ENCODE data around the gene TCAF1.

TCAF1 gene

DNA sequence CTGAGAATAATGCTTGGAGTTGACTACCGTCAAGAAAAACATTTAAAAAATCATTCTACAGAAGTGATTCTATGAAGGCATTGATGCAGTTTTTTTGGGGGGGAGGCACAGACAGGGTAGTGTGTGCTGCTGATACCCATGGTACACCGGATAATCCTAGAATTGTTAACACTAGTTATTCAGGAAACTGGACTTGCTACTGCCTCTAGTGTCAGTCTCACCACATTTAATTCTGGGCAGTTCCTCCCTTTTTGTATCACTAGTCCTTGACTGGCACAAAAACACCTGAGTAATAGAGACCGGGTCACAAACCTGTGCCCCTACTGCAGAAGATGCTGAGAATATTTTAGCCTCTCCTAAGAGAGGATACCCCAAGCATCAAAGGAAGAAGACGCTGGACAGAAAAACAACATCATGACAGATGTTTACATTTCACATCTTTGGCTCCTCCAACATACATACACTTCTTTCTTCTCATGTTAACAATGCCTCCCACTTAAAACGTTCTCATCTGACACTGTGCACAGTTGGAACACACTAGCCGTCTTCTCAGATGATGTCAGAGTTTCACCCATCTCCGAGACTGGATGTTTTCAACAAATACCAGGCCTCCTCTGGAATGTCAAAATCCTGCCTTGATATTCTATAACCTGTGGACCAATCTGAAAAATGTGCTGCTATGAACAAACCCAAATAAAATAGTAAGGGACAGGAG is 13.1 kb upstream of the TCAF1 start:
- FAIRE-seq (no peak), DNase-seq (ENCODE audit: insufficient read length, low spot score) (no peak)
- no peak for TF ChIP-seq POLR2A (IDR thresholded peaks at IDR 0.05; ENCODE audit: low read depth, low read length)

DNA sequence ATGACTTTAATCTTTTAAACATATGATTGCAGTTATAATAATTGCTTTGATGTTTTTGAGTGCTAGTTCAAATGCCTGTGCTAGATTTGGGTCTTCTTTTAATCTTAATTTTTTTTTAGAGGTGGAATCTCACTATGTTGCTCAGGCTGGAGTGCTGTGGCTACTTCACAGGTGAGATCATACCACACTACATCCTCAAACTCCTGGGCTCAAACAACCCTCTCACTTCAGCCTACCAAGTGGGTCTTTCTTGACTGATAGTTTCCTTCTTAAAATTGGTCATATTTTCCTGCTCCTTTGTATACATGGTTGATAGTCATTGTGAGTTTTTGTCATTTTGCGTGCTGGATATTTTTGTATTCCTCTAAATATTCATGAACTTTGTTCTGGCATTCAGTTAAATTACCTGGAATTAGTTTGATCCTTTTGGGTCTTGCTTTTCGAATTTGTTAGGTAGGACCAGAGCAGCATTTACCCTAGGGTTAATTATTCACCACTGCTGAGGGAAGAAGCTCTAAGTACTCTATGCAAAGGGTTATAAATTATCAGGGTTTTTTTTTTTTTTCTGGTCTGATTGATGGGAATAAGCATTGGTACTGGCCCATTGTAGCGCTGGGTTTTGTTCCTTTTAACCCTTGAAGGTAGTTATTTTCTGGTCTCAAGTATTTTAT is 12.1 kb upstream of the TCAF1 start:
- FAIRE-seq: no peak
- TF ChIP-seq POLR2A (IDR thresholded peaks at IDR 0.05; ENCODE audit: low read depth, low read length): no peak
- no peak for DNase-seq (ENCODE audit: insufficient read length, low spot score)

DNA sequence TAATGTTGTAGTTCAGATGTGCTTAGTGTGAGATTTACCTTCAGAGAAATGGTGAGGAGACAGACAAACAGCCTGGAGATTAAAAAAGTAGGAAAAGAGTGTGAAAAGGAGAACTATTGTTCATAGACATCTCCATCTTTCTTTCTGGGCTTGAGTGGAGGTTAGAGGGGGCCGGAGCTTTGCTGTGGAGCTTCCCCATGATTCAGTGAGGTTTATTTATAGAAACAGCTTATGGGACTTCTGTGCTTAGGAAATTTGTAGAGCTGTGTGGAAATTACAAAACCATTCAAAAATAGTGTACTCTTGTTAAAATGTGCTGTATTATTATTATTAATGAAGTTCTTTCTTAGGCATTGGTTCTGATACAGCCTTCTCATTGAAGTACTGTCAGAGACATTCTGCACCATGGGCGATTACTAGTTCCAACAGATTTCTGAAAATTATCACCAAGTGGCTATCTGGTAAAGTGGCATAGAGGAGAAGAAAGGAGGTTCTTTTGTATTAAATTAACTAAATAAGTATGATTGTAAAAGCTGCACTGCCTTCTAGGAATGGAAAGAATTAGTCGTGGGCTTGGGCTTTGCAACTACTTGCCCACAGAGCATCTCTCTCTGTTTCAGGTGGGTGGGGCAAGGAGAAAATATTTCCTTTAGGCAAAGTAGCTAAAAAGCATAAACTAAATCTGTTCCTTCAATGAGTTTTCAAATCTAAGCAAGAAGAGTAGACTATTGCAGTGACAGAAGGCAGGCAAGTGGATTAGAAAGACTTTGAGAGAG is 8.7 kb upstream of the TCAF1 start:
- no peak for TF ChIP-seq POLR2A (IDR thresholded peaks at IDR 0.05; ENCODE audit: low read depth, low read length)
- no peak for FAIRE-seq
- no peak for DNase-seq (ENCODE audit: insufficient read length, low spot score)

DNA sequence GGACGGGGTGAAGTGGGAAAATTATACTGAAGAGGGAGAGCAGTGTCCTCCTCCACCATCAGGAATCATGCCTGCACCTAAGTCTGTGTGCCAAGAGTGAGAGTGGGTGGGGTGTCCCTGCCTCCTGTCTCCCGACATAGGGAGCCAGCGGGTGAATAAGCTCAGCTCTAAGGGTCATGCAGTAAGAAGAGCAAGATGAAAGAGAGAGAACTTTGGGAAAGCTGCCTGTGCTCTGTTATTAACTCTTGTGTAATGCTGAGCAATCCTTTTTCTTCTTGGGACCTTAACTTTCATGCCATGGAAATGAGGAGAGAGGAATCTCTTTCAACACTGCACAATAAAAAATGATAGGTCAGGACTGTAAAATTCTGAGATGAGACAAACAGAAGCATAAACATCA is 7.9 kb upstream of the TCAF1 start:
- TF ChIP-seq POLR2A (IDR thresholded peaks at IDR 0.05; ENCODE audit: low read depth, low read length): no peak
- no peak for DNase-seq (ENCODE audit: insufficient read length, low spot score)
- FAIRE-seq: no peak

DNA sequence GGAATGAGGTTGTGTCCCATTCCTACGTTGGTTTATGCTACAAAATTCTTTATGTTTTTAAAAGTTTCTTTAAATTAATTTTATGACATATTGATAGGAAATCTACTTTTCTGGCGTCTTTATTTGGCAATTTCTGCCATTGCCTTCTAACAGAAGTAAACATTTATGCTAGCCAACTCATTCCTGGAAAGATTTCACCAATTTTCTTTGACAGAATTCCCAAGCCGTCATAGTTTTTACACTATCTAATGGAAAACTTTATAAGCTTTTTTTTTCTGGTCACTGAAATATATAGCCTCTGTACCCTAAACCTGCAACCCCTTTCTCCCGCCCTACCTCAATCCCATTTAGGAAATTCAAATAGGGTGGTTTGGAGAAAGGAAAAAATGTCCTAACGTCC is 6.1 kb upstream of the TCAF1 start:
- FAIRE-seq: no peak
- TF ChIP-seq POLR2A (IDR thresholded peaks at IDR 0.05; ENCODE audit: low read depth, low read length): no peak
- DNase-seq (ENCODE audit: insufficient read length, low spot score): no peak

DNA sequence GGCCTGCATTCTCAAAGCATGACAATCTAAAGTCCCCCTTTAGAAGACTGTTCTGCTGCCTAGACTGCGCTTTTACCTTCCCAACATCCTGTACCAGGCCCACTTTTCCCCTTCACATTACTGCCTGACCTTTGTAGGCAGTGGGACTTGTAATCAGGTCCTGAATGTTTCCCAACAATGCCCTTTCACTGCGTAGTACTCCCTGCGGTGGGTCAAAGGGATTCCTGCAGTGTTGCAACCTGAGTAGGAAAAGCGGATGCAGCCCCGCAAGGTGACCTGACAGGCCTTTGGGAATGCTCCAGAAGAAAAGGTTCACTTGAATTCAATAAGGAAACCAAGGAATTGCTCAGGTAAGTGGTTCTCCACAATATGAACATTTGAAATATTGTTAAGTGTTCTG is 4.9 kb upstream of the TCAF1 start:
- no peak for TF ChIP-seq POLR2A (IDR thresholded peaks at IDR 0.05; ENCODE audit: low read depth, low read length)
- FAIRE-seq (no peak), DNase-seq (ENCODE audit: insufficient read length, low spot score) (no peak)

DNA sequence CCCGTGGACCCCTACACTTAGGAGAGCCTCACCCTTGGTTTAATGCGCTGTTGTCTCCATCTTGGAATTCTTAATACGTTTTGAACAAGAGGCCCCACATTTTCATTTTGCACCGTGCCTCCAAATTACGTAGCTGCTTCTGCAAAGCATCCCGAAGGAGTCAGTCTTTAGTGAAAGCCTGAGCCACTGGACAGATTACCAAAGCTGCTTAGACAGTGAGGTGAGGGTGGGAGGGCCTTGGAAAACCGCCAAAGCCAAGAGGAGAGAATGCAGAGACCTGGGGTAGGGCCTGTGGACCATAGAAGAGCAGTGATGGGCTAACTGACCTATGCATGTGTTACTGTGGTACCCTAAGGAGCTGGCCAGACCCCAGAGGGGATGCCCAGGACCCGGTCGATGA is 4.2 kb upstream of the TCAF1 start:
- FAIRE-seq (no peak), DNase-seq (ENCODE audit: insufficient read length, low spot score) (no peak)
- TF ChIP-seq POLR2A (IDR thresholded peaks at IDR 0.05; ENCODE audit: low read depth, low read length): no peak

DNA sequence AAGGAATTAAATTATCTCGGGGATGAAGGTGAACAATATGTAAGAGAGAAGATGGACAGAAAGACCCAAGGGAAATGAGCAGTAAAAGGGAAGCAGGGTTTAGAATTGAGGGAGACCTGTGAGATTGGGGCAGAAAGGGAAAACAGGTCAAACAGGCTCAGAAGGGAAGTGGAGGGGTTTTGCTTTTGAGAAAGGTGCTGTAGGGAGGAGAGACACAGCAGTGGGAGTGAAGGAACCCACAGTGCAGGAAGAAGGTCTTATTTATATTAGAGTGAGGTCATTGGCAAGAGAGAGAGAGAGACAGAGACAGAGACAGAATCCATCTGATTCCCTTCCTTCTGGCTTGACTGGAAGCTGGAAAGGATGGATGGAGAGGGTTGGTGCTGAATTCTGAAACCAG is 3.5 kb upstream of the TCAF1 start:
- no peak for TF ChIP-seq POLR2A (IDR thresholded peaks at IDR 0.05; ENCODE audit: low read depth, low read length)
- FAIRE-seq (no peak), DNase-seq (ENCODE audit: insufficient read length, low spot score) (no peak)

DNA sequence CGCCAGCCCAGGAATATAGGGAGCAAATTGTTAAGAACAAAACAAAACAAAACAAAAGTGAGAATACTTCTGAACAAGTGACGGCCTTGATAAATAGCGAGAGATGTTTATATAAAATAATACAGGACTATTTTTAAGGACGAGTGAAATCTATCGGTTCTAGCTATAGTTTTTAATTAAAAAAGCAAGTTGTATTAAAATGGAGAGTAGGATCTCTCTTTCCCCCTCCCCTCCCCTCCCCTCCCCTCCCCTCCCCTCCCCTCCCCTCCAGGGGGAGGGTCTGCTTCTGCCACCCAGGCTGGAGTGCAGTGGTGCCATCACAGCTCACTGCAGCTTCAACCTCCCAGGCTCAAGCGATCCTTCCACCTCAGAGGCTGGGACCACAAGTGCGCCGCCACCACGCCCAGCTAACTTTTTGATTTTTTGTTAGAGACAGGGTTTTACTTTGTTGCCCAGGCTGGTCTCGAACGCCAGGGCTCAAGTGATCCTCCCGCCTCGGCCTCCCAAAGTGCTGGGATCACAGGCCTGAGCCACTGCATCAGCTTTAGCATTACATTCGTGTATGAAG is 440 bp upstream of the TCAF1 start:
- TF ChIP-seq POLR2A (IDR thresholded peaks at IDR 0.05; ENCODE audit: low read depth, low read length): no peak
- no peak for FAIRE-seq
- DNase-seq (ENCODE audit: insufficient read length, low spot score): no peak

DNA sequence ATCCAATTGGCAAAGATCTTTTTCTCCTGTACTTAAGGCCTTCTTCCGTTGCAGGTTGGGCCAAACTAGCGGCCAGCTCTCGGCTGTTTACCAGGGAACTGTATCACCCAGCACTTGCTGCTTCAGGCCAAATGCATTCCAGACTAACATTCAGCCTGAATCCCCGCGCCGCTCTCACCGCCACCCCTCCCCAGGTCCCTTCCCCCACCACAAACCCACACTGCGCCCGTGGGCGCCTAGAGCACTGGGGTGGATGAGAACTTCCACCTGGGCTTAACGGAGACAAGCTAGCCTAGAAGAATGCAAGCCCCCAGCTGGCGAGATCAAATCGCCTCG is 676 bp downstream of the TCAF1 start:
- no peak for FAIRE-seq
- TF ChIP-seq POLR2A (IDR thresholded peaks at IDR 0.05; ENCODE audit: low read depth, low read length): no peak
- DNase-seq (ENCODE audit: insufficient read length, low spot score): no peak

DNA sequence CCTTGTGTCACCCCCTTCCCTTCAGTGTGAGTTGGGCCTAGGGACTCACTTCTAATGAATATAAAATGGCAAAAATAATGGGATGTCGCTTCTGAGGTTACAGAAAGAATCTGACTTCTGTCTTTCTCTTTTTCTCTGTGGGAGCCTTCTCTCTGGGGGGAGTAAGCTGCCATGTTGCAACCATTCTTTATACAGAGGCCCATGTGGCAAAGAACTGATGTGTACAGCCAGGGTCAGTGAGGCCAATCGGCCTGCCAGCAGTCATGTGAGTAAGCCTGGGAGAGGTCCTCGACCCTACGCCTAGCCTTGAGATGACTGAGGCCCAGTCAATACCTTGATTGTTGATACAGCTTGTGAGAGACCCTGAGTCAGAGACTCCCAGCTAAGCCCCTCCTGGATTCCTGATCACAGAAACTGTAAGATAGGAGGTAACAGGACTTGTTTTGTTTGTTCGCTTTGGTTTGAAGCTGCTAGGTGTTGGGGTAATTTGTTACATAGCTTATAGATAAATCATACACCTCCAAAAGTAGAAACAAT is 1.7 kb downstream of the TCAF1 start:
- FAIRE-seq (no peak), DNase-seq (ENCODE audit: insufficient read length, low spot score) (no peak)
- no peak for TF ChIP-seq POLR2A (IDR thresholded peaks at IDR 0.05; ENCODE audit: low read depth, low read length)

DNA sequence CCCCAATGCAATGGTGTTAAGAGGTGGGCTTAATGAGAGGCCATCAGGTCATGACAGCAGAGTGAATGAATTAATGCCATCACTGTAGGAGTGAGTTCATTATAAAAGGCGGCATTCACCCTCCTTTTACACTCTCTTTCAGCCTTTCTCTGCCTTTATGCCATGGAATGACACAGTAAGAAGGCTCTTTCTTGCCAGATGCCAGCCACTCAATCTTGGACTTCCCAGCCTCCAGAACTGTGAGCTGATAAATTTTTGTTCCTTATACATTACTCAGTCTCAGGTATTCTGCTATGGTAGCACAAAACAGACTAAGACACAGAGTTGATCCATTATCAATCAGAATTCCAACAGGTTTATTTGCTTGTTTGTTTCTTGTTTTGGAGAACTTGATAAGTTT is 3.2 kb downstream of the TCAF1 start:
- DNase-seq (ENCODE audit: insufficient read length, low spot score) (no peak), FAIRE-seq (peak; percentile 30)
- TF ChIP-seq POLR2A (IDR thresholded peaks at IDR 0.05; ENCODE audit: low read depth, low read length): no peak

DNA sequence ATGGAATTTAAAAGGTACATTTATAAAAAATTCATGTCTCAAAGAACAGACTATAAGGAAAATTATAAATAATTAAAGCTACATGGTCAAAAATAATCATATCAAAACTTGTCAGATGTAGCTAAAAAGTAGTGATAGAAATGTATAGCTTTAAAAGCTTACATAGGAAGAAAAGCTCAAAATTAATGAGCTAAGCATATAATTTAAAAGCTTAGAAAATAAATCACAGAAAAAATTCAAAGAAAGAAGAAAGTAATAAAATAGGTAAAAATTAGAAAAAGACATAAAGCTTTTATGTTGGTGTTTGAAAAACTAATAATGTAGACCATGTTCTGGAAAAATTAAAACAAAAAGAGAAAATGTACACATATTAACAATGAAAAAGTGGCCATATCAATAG is 5.3 kb downstream of the TCAF1 start:
- no peak for TF ChIP-seq POLR2A (IDR thresholded peaks at IDR 0.05; ENCODE audit: low read depth, low read length)
- FAIRE-seq (no peak), DNase-seq (ENCODE audit: insufficient read length, low spot score) (no peak)
